ENCODE data around the gene GREM1. TPM values are rescaled to one million over a fixed set of nuclear protein-coding genes. Genes with fewer than 3 reads are reported as not detected.

Gene GREM1
- total RNA-seq, 1 experiment from 2014 or later = 1.1 TPM

DNA sequence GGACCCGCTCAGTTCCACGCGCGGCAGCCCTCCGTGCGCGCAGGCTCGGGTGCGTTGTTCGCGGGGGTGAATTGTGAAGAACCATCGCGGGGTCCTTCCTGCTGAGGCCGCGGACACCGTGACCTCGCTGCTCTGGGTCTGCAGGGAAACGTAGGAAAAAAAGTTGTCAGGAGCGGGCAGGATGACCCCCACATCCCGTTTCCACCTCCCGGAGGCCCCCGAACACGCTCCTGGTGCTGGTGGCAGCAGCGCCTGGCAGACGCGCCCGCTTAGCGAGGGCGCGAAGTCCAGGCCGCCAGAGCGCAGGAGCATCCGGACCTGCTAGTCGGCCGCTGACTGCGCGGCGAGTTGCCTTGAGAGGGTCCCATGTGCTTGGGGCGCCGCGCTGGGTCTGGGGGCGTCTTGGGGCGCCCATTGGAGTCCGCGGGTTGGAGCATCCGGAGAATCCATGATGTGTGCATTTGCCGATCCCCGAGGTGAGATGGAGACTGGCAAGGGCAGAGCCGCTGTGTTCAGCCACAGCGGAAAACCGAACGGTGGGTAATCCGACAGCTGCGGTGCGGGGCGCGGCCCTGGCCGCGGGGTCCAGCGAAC is 520 bp downstream of the GREM1 start:
- Histone ChIP-seq H3K9ac (ENCODE audit: extremely low read depth, insufficient read length, low read length) (no peak overlapping the region), H4K91ac (ENCODE audit: insufficient read length, low read depth, low read length) (no peak overlapping the region), H3K27me3 (ENCODE audit: insufficient read depth, low read length) (peaks cover 50% of the 10 kb centered on the region; the same call in 1 of the 2 replicates), H3K79me1 (ENCODE audit: insufficient read depth, low read depth, low read length, poor library complexity, severe bottlenecking) (no peaks in the 10 kb centered on the region), H3K56ac (ENCODE audit: insufficient read length, low read depth, low read length) (no peak overlapping the region), H3K14ac (ENCODE audit: insufficient read depth, low read length) (no peak overlapping the region), H2BK120ac (ENCODE audit: low read depth, low read length, poor library complexity, severe bottlenecking) (no peak overlapping the region), H4K20me1 (ENCODE audit: control insufficient read depth, insufficient read depth, insufficient read length) (no peaks in the 10 kb centered on the region), H3K4me1 (ENCODE audit: insufficient read depth, low read length) (no peaks in the 10 kb centered on the region), H4K8ac (replicated peaks; ENCODE audit: insufficient read length, low read depth, low read length) (no peak overlapping the region), H2BK5ac (ENCODE audit: insufficient read length, low read length) (no peak overlapping the region), H3K4me2 (ENCODE audit: insufficient read depth, insufficient read length, low read length) (peak overlapping the region; percentile 54), H2AFZ (ENCODE audit: low read length) (no peak overlapping the region), H2AK5ac (ENCODE audit: insufficient read length, low read length) (no peak overlapping the region), H3K9me3 (ENCODE audit: control insufficient read depth, low read depth, low read length) (no peaks in the 10 kb centered on the region), H3T11ph (ENCODE audit: low read length) (no peak overlapping the region), H3K79me2 (ENCODE audit: insufficient read depth, low read length) (no peaks in the 10 kb centered on the region), H3K18ac (ENCODE audit: insufficient read length, low read depth, low read length) (no peak overlapping the region), H3K27ac (ENCODE audit: insufficient read length, low read depth, low read length) (no peak overlapping the region), H2BK20ac (ENCODE audit: low read depth, low read length, poor library complexity, severe bottlenecking) (no peak overlapping the region), H2BK12ac (ENCODE audit: insufficient read length, low read depth, low read length) (no peak overlapping the region), H3K4ac (ENCODE audit: low read depth, low read length) (no peak overlapping the region), H4K5ac (ENCODE audit: insufficient read length, low read depth, low read length) (no peak overlapping the region), H3K23me2 (ENCODE audit: insufficient read length, low read depth, low read length, poor library complexity, severe bottlenecking) (peaks cover 18% of the 10 kb centered on the region), H3K23ac (ENCODE audit: insufficient read length, low read depth, low read length) (no peak overlapping the region), H2BK15ac (ENCODE audit: low read depth, low read length) (no peak overlapping the region)
- peaks cover 95% of the 10 kb centered on the region for H3K27me3 Mint-ChIP-seq (ENCODE audit: low read depth)
- no peaks in the 10 kb centered on the region for H3K36me3 Mint-ChIP-seq (ENCODE audit: insufficient read depth in 1 of 3, low read depth in 3 of 3)
- peak overlapping the region; percentile 59 to 83 for H3K4me3 Mint-ChIP-seq
- H3K4me1 Mint-ChIP-seq = peaks cover 20 to 29% of the 10 kb centered on the region in 2 experiments
- no peak overlapping the region for H3K27ac Mint-ChIP-seq
- no CpG with 5 or more reads among the region's 60 CpGs for WGBS (ENCODE audit: extremely low coverage, insufficient read length, low lambda C conversion rate)
- no peaks in the 10 kb centered on the region; a peak in 3 of 5 replicates for H3K9me3 Mint-ChIP-seq
- DNase-seq = peak; percentile 49
- TF ChIP-seq, protein P1, sequence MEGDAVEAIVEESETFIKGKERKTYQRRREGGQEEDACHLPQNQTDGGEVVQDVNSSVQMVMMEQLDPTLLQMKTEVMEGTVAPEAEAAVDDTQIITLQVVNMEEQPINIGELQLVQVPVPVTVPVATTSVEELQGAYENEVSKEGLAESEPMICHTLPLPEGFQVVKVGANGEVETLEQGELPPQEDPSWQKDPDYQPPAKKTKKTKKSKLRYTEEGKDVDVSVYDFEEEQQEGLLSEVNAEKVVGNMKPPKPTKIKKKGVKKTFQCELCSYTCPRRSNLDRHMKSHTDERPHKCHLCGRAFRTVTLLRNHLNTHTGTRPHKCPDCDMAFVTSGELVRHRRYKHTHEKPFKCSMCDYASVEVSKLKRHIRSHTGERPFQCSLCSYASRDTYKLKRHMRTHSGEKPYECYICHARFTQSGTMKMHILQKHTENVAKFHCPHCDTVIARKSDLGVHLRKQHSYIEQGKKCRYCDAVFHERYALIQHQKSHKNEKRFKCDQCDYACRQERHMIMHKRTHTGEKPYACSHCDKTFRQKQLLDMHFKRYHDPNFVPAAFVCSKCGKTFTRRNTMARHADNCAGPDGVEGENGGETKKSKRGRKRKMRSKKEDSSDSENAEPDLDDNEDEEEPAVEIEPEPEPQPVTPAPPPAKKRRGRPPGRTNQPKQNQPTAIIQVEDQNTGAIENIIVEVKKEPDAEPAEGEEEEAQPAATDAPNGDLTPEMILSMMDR (conservative IDR thresholded peaks at IDR 0.05) = no peak

Data from H9 (cell line).